Inflammatory macrophage treated with lipopolysaccharide for 4 hours (primary cell): ENCODE measurements around the gene SLC35A3.
"Not testable (repeated sequence)": the region's sequence is repeated elsewhere in the genome, so short reads cannot be mapped to it uniquely, and the experiment has no call there.

ENCODE experiments used
- DNase-seq: peaks from one replicate; pipeline ENCODE4 v3.0.0-alpha.2; 2020

Gene SLC35A3

GRCh38 chr1:99975529-99975928 is 5.7 kb downstream of the SLC35A3 start:
- no peak for DNase-seq

GRCh38 chr1:99977326-99977725 is 7.5 kb downstream of the SLC35A3 start:
- DNase-seq = not testable (repeated sequence)

- no peak for DNase-seq
These were observed 8.4 kb downstream of the SLC35A3 start for GRCh38 chr1:99978218-99978617.

GRCh38 chr1:99979091-99979490 is 9.3 kb downstream of the SLC35A3 start:
- DNase-seq = no peak

- DNase-seq = no peak
These were observed 11.1 kb downstream of the SLC35A3 start for GRCh38 chr1:99980928-99981327.

- DNase-seq = no peak
These were observed 16.9 kb downstream of the SLC35A3 start for GRCh38 chr1:99986656-99987225.

GRCh38 chr1:99988210-99988765 is 18.5 kb downstream of the SLC35A3 start:
- DNase-seq = no peak

GRCh38 chr1:99992044-99992722 is 22.4 kb downstream of the SLC35A3 start:
- no peak for DNase-seq

- DNase-seq = no peak
These were observed 23.1 kb downstream of the SLC35A3 start for GRCh38 chr1:99992760-99993467.

GRCh38 chr1:99993468-99993845 is 23.7 kb downstream of the SLC35A3 start:
- no peak for DNase-seq

- no peak for DNase-seq
These were observed 24.7 kb downstream of the SLC35A3 start for GRCh38 chr1:99994496-99994895.

GRCh38 chr1:99996951-99997350 is 27.2 kb downstream of the SLC35A3 start:
- no peak for DNase-seq

GRCh38 chr1:100001462-100001861 is 31.7 kb downstream of the SLC35A3 start:
- no peak for DNase-seq

- DNase-seq = no peak
These were observed 35.6 kb downstream of the SLC35A3 start for GRCh38 chr1:100005424-100005823.

GRCh38 chr1:100006688-100007087 is 36.9 kb downstream of the SLC35A3 start:
- no peak for DNase-seq

- no peak for DNase-seq
These were observed 39.7 kb downstream of the SLC35A3 start for GRCh38 chr1:100009458-100009857.

- no peak for DNase-seq
These were observed 41.0 kb downstream of the SLC35A3 start for GRCh38 chr1:100010804-100011203.

- DNase-seq = no peak
These were observed 49.4 kb downstream of the SLC35A3 start for GRCh38 chr1:100019220-100019619.

GRCh38 chr1:100023482-100023881 is 53.7 kb downstream of the SLC35A3 start:
- DNase-seq = no peak

- no peak for DNase-seq
These were observed 57.4 kb downstream of the SLC35A3 start for GRCh38 chr1:100027212-100027611.

- peak; percentile 8 for DNase-seq
These were observed 59.0 kb downstream of the SLC35A3 start for GRCh38 chr1:100028765-100029164.

GRCh38 chr1:100034470-100034869 is 64.7 kb downstream of the SLC35A3 start:
- peak; percentile 18 for DNase-seq

- DNase-seq = no peak
These were observed 65.4 kb downstream of the SLC35A3 start for GRCh38 chr1:100035214-100035613.
